AG10803 (cell line): Measurements from ENCODE around the gene RABAC1.

Experiments
- DNase-seq: peaks from one replicate; pipeline ENCODE4 v3.0.0; 2010; ENCODE audit warnings: low read depth
- H3K4me3 ChIP-seq: 2 replicates; pipeline ENCODE4 v1.5.1; 2011; ENCODE audit warnings: mild to moderate bottlenecking, low read length, control low read depth
- CTCF ChIP-seq: conservative IDR thresholded peaks from 2 replicates; pipeline ENCODE4 v1.5.1; 2011; ENCODE audit warnings: mild to moderate bottlenecking, low read length, control low read depth, inconsistent platforms

Gene RABAC1

GRCh38 chr19:41936416-41936850, 22.7 kb downstream of the RABAC1 start:
- peak; percentile 39 for DNase-seq
- no peak overlapping the region for H3K4me3 ChIP-seq
- TF ChIP-seq CTCF, result no peak

GRCh38 chr19:41935760-41936415, 23.2 kb downstream of the RABAC1 start:
- DNase-seq, result no peak
- no peak overlapping the region for H3K4me3 ChIP-seq
- TF ChIP-seq CTCF, result no peak

GRCh38 chr19:41934849-41935374, 24.2 kb downstream of the RABAC1 start:
- no peak overlapping the region for H3K4me3 ChIP-seq
- TF ChIP-seq CTCF, result peak; percentile 86
- peak; percentile 42 for DNase-seq

- TF ChIP-seq CTCF, result no peak
- H3K4me3 ChIP-seq, result no peak overlapping the region
- no peak for DNase-seq
These were observed 25.3 kb downstream of the RABAC1 start for GRCh38 chr19:41933693-41934426.

GRCh38 chr19:41932720-41933332, 26.3 kb downstream of the RABAC1 start:
- TF ChIP-seq CTCF, result no peak
- no peak overlapping the region for H3K4me3 ChIP-seq
- no peak for DNase-seq

GRCh38 chr19:41932259-41932719, 26.8 kb downstream of the RABAC1 start:
- TF ChIP-seq CTCF, result no peak
- no peak for DNase-seq
- H3K4me3 ChIP-seq, result no peak overlapping the region
